IMR-90 (cell line): ENCODE measurements around the gene EP300. TPM values are rescaled to one million over a fixed set of nuclear protein-coding genes. Genes with fewer than 3 reads are reported as not detected.

ENCODE experiments used
- CEBPB ChIP-seq: IDR thresholded peaks from 2 replicates; pipeline ENCODE4 v1.6.1; 2012; ENCODE audit warnings: low read depth, low read length, improper control_type of control experiment
- CTCF ChIP-seq: conservative IDR thresholded peaks from 2 replicates; pipeline ENCODE4 v1.5.1; 2012; ENCODE audit warnings: mild to moderate bottlenecking, low read depth, low read length, improper control_type of control experiment
- FOS ChIP-seq: fragments of 150-350 bp; IDR thresholded peaks from 2 replicates; pipeline ENCODE4 v1.6.1; 2016; ENCODE audit warnings: low read depth, low read length
- polyA plus RNA-seq, 3 experiments: library from polyadenylated mRNA; depleted of rRNA; stranded (reverse); fragments of >200 nt; gene quantifications; 2 replicates each; pipeline ENCODE4 v1.2.3, GENCODE V29; 2012; ENCODE audit warnings: low replicate concordance in 1 of 3
- total RNA-seq: library from RNA; depleted of rRNA; stranded (reverse); fragments of >200 nt; gene quantifications from 2 replicates; pipeline ENCODE4 v1.2.3, GENCODE V29; 2012

The EP300 gene
- total and polyA plus RNA-seq, 2 of the 4 experiments (the other 2 are of a cell fraction) = 23.3 to 27.4 TPM

DNA sequence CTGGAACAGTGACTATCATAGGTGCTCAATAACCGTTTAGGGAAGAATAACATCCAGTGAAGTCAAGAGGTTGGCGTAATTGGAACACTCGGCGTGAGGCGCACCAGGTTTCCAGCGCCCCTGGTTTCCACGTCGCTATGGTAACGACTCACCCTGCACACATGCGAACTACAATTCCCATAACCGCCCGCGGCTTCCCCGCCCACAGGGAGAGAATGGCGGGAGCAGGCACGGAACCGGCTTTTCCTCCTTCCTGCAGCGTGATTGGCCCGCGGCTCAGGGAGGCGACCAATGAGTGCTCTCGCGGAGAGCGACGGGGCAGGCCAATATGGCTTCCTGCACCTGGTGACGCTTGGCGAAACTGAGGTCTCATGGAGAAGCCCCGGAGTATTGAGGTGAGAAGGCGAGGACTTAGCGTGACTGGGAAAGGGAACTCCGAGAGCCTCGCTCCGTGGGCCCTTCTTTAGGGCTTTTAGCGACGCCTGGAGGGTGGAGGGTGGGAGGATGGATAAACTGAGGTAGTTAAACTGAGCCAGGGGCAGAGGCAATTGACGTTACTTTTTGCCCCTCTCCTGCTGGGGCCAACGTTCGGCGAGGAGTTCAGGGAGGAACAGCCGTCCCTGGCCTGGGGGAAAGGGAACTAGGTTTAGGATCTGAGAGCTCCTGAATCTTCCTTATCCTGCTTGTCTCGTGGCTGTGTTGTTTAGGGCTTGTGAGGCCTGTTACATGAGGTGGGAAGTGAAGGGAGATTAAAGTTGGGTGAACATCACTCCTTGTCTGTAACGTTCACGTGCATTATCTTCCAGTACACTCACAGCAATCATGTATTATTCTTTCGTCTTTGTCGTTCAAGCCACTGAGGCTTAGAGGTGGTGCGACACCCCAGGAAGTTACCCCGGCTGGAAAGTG is 112.9 kb downstream of the EP300 start, which contains the start of gene L3MBTL2 (continued):
- TF ChIP-seq CTCF (no peak), CEBPB (no peak), FOS (peak; percentile 20; the same call in 1 of the 2 replicates)
